ENCODE measurements around the gene NT5DC1. TPM values are rescaled to one million over a fixed set of nuclear protein-coding genes. Genes with fewer than 3 reads are reported as not detected.

NT5DC1 gene
- polyA plus RNA-seq, 3 donors = 18.2 to 39.0 (median 28.3) TPM

GRCh38 chr6:116156405-116157326 is 56.0 kb downstream of the NT5DC1 start:
- no peak for DNase-seq
- peaks cover 0 to 1% (median 0%) of the 10 kb centered on the region in 3 donors for H3K27me3 Mint-ChIP-seq (ENCODE audit: low read depth in 3 of 3)

DNA sequence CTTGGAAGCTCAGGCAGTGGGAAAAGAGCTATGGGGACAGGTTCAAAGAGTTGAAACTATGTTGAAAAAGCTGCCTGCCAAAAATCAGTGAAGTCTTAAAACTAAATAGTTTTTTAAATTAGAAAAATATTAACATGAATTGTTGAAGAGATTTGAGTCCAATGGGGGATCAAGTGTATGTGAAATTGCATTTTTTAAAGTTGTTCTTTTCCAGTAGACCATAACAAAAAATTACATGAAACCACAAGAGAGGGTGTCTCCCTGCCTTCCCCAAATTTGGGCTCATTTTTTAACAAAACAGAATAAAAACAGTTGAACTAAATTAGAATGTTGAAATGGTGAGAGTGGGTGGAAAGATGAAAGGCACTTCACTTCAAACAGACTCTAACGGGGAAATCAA is 56.7 kb downstream of the NT5DC1 start:
- Histone ChIP-seq H3K27ac (ENCODE audit: low read depth in 1 of 2, low read length in 2 of 2) (no peak overlapping the region), H4K20me1 (ENCODE audit: insufficient read depth, low read length) (no peaks in the 10 kb centered on the region), H3K9me3 (replicated peaks in 1 of 2; ENCODE audit: control insufficient read depth in 1 of 2, insufficient read depth in 1 of 2, low read length in 2 of 2) (no peaks in the 10 kb centered on the region), H3K36me3 (replicated peaks in 1 of 2; ENCODE audit: control insufficient read depth in 1 of 2, insufficient read depth in 2 of 2, low read length in 2 of 2) (no peaks in the 10 kb centered on the region), H3K79me2 (ENCODE audit: insufficient read depth, low read length) (no peaks in the 10 kb centered on the region), H3K4me3 (replicated peaks in 1 of 3; ENCODE audit: low read depth in 2 of 3, low read length in 3 of 3) (no peak overlapping the region), H3K9ac (ENCODE audit: insufficient read depth, low read length, poor library complexity, severe bottlenecking) (no peak overlapping the region), H3K4me1 (ENCODE audit: control insufficient read depth in 1 of 2, insufficient read depth in 2 of 2, low read length in 2 of 2) (no peaks in the 10 kb centered on the region), H3K27me3 (ENCODE audit: control insufficient read depth in 2 of 2, insufficient read depth in 2 of 2, low read length in 2 of 2) (no peaks in the 10 kb centered on the region), H3K4me2 (replicated peaks; ENCODE audit: extremely low read depth, low read length, poor library complexity, severe bottlenecking) (no peak overlapping the region), H2AFZ (ENCODE audit: insufficient read depth, low read depth, low read length, poor library complexity, severe bottlenecking) (no peak overlapping the region)
- Mint-ChIP-seq H3K36me3 (peaks cover 3 to 4% of the 10 kb centered on the region in 2 donors), H3K27ac (no peak overlapping the region), H3K9me3 (peaks cover 0 to 4% (median 0%) of the 10 kb centered on the region in 7 donors), H3K27me3 (ENCODE audit: low read depth in 3 of 3) (peaks cover 0 to 1% (median 0%) of the 10 kb centered on the region in 3 donors), H3K4me1 (no peaks in the 10 kb centered on the region), H3K4me3 (no peak overlapping the region)
- no peak for DNase-seq
- TF ChIP-seq, protein P1, sequence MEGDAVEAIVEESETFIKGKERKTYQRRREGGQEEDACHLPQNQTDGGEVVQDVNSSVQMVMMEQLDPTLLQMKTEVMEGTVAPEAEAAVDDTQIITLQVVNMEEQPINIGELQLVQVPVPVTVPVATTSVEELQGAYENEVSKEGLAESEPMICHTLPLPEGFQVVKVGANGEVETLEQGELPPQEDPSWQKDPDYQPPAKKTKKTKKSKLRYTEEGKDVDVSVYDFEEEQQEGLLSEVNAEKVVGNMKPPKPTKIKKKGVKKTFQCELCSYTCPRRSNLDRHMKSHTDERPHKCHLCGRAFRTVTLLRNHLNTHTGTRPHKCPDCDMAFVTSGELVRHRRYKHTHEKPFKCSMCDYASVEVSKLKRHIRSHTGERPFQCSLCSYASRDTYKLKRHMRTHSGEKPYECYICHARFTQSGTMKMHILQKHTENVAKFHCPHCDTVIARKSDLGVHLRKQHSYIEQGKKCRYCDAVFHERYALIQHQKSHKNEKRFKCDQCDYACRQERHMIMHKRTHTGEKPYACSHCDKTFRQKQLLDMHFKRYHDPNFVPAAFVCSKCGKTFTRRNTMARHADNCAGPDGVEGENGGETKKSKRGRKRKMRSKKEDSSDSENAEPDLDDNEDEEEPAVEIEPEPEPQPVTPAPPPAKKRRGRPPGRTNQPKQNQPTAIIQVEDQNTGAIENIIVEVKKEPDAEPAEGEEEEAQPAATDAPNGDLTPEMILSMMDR (IDR thresholded peaks at IDR 0.05) = no peak
- intact Hi-C loops (cut with micrococcal nuclease) = no loop called here
- no CpG with 5 or more reads among the region's 1 CpG for WGBS (ENCODE audit: insufficient coverage)

More at GRCh38 chr6:116156405-116157326, 56.0 kb downstream of the NT5DC1 start:
- no peak overlapping the region for H3K9ac ChIP-seq (ENCODE audit: insufficient read depth, low read length, poor library complexity, severe bottlenecking)
- no peaks in the 10 kb centered on the region for H3K79me2 ChIP-seq (ENCODE audit: insufficient read depth, low read length)
- no peak overlapping the region for H3K4me3 ChIP-seq (replicated peaks in 1 of 3; ENCODE audit: low read depth in 2 of 3, low read length in 3 of 3)
- no peaks in the 10 kb centered on the region for H3K36me3 ChIP-seq (replicated peaks in 1 of 2; ENCODE audit: control insufficient read depth in 1 of 2, insufficient read depth in 2 of 2, low read length in 2 of 2)
- H3K4me2 ChIP-seq (replicated peaks; ENCODE audit: extremely low read depth, low read length, poor library complexity, severe bottlenecking) = no peak overlapping the region
- no peak overlapping the region for H2AFZ ChIP-seq (ENCODE audit: insufficient read depth, low read depth, low read length, poor library complexity, severe bottlenecking)
- TF ChIP-seq, protein P1 (IDR thresholded peaks at IDR 0.05) = no peak
- intact Hi-C loops (cut with micrococcal nuclease) = no loop called here
- no peaks in the 10 kb centered on the region for H3K4me1 ChIP-seq (ENCODE audit: control insufficient read depth in 1 of 2, insufficient read depth in 2 of 2, low read length in 2 of 2)
- H3K27me3 ChIP-seq (ENCODE audit: control insufficient read depth in 2 of 2, insufficient read depth in 2 of 2, low read length in 2 of 2) = no peaks in the 10 kb centered on the region
- no peak overlapping the region for H3K27ac ChIP-seq (ENCODE audit: low read depth in 1 of 2, low read length in 2 of 2)
- H3K4me1 Mint-ChIP-seq = no peaks in the 10 kb centered on the region
- peaks cover 0 to 4% (median 0%) of the 10 kb centered on the region in 7 donors for H3K9me3 Mint-ChIP-seq
- WGBS (ENCODE audit: insufficient coverage) = 40% methylated on average over 4 of the region's 7 CpGs
- H3K36me3 Mint-ChIP-seq = peaks cover 3 to 4% of the 10 kb centered on the region in 2 donors
- peak overlapping the region in 1 of 7 donors; percentile 35 for H3K27ac Mint-ChIP-seq
- H3K9me3 ChIP-seq (replicated peaks in 1 of 2; ENCODE audit: control insufficient read depth in 1 of 2, insufficient read depth in 1 of 2, low read length in 2 of 2) = no peaks in the 10 kb centered on the region
- H4K20me1 ChIP-seq (ENCODE audit: insufficient read depth, low read length) = no peaks in the 10 kb centered on the region
- no peak overlapping the region for H3K4me3 Mint-ChIP-seq
